ENCODE measurements around the gene GPR4.

- no peak for TF ChIP-seq CTCF (IDR thresholded peaks at IDR 0.05)
- TF ChIP-seq, protein P1, sequence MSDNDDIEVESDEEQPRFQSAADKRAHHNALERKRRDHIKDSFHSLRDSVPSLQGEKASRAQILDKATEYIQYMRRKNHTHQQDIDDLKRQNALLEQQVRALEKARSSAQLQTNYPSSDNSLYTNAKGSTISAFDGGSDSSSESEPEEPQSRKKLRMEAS (CRISPR knock-in tag; IDR thresholded peaks at IDR 0.05), result no peak
- TF ChIP-seq HMGXB4 (CRISPR knock-in tag; IDR thresholded peaks at IDR 0.05), result no peak
Observed at GRCh38 chr19:45575216-45575615, 26.8 kb downstream of the GPR4 start.
